Measurements from ENCODE around the gene PSEN1.

DNA sequence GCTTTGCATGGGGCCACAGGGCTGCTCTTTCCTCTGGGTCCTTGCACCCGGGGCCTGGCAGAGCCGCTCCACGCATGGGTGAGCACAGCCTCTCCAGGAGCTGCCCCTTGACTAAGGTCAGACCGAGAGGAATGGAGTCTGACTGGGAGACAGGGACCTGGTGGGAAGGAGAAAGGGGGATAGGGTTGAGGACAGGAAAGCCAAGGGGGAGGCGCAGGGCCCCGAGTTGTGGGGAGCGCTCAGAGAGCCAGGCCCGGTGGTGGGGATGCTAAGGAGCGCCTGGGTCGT, 117.0 kb downstream of the PSEN1 start:
- TF ChIP-seq, protein P1, sequence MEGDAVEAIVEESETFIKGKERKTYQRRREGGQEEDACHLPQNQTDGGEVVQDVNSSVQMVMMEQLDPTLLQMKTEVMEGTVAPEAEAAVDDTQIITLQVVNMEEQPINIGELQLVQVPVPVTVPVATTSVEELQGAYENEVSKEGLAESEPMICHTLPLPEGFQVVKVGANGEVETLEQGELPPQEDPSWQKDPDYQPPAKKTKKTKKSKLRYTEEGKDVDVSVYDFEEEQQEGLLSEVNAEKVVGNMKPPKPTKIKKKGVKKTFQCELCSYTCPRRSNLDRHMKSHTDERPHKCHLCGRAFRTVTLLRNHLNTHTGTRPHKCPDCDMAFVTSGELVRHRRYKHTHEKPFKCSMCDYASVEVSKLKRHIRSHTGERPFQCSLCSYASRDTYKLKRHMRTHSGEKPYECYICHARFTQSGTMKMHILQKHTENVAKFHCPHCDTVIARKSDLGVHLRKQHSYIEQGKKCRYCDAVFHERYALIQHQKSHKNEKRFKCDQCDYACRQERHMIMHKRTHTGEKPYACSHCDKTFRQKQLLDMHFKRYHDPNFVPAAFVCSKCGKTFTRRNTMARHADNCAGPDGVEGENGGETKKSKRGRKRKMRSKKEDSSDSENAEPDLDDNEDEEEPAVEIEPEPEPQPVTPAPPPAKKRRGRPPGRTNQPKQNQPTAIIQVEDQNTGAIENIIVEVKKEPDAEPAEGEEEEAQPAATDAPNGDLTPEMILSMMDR (IDR thresholded peaks at IDR 0.05) = no peak
- TF ChIP-seq, protein P2, sequence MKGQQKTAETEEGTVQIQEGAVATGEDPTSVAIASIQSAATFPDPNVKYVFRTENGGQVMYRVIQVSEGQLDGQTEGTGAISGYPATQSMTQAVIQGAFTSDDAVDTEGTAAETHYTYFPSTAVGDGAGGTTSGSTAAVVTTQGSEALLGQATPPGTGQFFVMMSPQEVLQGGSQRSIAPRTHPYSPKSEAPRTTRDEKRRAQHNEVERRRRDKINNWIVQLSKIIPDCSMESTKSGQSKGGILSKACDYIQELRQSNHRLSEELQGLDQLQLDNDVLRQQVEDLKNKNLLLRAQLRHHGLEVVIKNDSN (IDR thresholded peaks at IDR 0.05; ENCODE audit: borderline replicate concordance, low read depth) = no peak
- TF ChIP-seq MXI1 (IDR thresholded peaks at IDR 0.05; ENCODE audit: low read depth, low read length) (no peak), RAD21 (IDR thresholded peaks at IDR 0.05; ENCODE audit: low read length) (no peak)
